Gastroesophageal sphincter (tissue), 4 donors: ENCODE results near the gene ZNF335. TPM values are rescaled to one million over a fixed set of nuclear protein-coding genes. Genes with fewer than 3 reads are reported as not detected.
"Not testable (repeated sequence)": the region's sequence is repeated elsewhere in the genome, so short reads cannot be mapped to it uniquely, and the experiment has no call there.

Experiments
- ATAC-seq: fragments of 150-250 bp; one replicate; pipeline ENCODE4 v1.9.1; 2016; ENCODE audit warnings: mild to moderate bottlenecking, moderate library complexity
- H3K27ac ChIP-seq, 4 donors: fragments of 200-600 bp; sonication (generic) in 3 of 4; 1 replicate in 3 of 4; 2 replicates in 1 of 4; pipeline ENCODE4 v1.5.1; 2016 to 2019
- H3K27me3 ChIP-seq: fragments of 200-600 bp; sonication (generic); one replicate; pipeline ENCODE4 v1.5.1; 2019
- H3K36me3 ChIP-seq, 2 donors: fragments of 200-600 bp; sonication (generic); one replicate each; pipeline ENCODE4 v1.5.1; 2019; ENCODE audit warnings: control low read depth in 1 of 2
- H3K4me1 ChIP-seq, 3 donors: fragments of 200-600 bp; sonication (generic); 1 replicate in 2 of 3; 2 replicates in 1 of 3; pipeline ENCODE4 v1.5.1; 2016 to 2019; ENCODE audit warnings: control low read depth in 2 of 3
- H3K4me3 ChIP-seq, 2 donors: fragments of 200-600 bp; sonication (generic); one replicate each; pipeline ENCODE4 v1.5.1; 2019; ENCODE audit warnings: mild to moderate bottlenecking in 1 of 2, moderate library complexity in 1 of 2
- H3K9me3 ChIP-seq, 3 donors: fragments of 200-600 bp; sonication (generic); one replicate each; pipeline ENCODE4 v1.5.1; 2017 to 2019; ENCODE audit warnings: control low read depth in 2 of 3
- EP300 ChIP-seq: sonication (generic); formaldehyde crosslinking; IDR thresholded peaks from one replicate; pipeline ENCODE4 v1.6.1; 2017; ENCODE audit warnings: antibody characterized with exemption, mild to moderate bottlenecking
- POLR2A ChIP-seq, 2 donors: fragments of 450-650 bp; IDR thresholded peaks; one replicate each; pipeline ENCODE4 v1.6.1; 2017; ENCODE audit warnings: antibody characterized with exemption in 2 of 2, mild to moderate bottlenecking in 2 of 2, moderate library complexity in 1 of 2
- POLR2AphosphoS5 ChIP-seq: sonication (generic); formaldehyde crosslinking; IDR thresholded peaks from one replicate; pipeline ENCODE4 v1.6.1; 2017; ENCODE audit warnings: antibody characterized with exemption
- WGBS, 2 donors: methylation state at CpG; one replicate each; pipeline ENCODE4 v1.1.5; 2018; ENCODE audit warnings: low coverage in 1 of 2; 5-methylcytosine and 5-hydroxymethylcytosine counted together
- total RNA-seq, 4 donors: library from RNA; depleted of rRNA; stranded (reverse); fragments of >200 nt; gene quantifications; one replicate each; pipeline ENCODE4 v1.1.0, GENCODE V29; 2016
- TF ChIP-seq, protein P1 (sequence below), 4 experiments: fragments of 200-600 bp in 2 of 4; fragments of 450-650 bp in 2 of 4; sonication (generic) in 1 of 4; IDR thresholded peaks; one replicate each; pipeline ENCODE4 v1.5.1; 2017 to 2019; ENCODE audit warnings: antibody characterized with exemption in 4 of 4, mild to moderate bottlenecking in 2 of 4, moderate library complexity in 2 of 4

ZNF335 gene
- total RNA-seq, 4 donors from 2014 or later: 7.5 to 17.9 (median 16.5) TPM

DNA sequence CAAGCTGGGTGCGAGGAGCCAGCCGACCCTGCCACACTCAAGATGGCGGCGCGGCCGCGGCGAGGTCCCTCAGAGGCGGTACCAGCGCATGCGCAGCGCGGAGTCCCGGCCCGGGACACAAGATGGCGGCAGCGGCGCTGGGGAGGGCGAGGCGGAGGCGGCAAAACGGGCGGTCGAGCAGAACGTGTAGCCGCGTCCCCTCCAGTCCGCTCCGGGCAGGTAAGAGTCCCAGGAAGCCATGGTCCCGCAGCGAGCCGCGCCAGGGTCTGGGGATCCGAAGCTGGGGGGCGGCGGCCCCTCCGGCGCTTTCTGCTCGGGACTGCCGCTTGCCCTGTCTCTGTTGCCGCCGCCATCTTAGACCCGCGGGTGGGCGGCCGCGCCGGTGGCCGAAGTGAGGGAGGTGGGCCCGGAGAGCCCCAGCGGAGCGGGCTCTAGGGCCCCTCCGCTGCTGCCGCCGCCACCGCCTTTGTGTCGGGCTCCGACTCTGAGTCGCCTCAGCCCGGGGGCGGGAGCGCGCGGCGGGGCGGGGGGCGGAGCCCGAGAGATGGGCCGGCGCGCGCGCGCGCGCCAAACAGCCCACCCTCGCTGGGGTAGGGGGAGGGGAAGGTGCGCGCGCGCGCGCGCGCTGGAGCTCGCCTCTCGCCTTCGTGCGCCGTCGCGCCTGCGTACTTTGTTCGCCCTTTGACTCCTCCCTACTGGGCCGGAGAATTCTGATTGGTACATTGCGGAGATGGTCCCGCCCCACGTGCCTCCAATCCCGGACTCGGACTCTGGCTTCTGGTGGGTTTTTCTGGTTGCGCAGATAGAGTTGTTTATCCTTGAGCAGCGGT lies 37.2 kb downstream of the ZNF335 start, which contains the start of gene PCIF1:
Gene PCIF1, plus strand, starts transcription at position 98 of the 830 bp plus-strand sequence. CDS start 4,317 bp downstream, outside the sequence.
- TF ChIP-seq, protein P1, sequence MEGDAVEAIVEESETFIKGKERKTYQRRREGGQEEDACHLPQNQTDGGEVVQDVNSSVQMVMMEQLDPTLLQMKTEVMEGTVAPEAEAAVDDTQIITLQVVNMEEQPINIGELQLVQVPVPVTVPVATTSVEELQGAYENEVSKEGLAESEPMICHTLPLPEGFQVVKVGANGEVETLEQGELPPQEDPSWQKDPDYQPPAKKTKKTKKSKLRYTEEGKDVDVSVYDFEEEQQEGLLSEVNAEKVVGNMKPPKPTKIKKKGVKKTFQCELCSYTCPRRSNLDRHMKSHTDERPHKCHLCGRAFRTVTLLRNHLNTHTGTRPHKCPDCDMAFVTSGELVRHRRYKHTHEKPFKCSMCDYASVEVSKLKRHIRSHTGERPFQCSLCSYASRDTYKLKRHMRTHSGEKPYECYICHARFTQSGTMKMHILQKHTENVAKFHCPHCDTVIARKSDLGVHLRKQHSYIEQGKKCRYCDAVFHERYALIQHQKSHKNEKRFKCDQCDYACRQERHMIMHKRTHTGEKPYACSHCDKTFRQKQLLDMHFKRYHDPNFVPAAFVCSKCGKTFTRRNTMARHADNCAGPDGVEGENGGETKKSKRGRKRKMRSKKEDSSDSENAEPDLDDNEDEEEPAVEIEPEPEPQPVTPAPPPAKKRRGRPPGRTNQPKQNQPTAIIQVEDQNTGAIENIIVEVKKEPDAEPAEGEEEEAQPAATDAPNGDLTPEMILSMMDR (IDR thresholded peaks at IDR 0.05): peak in 2 of 4 experiments; percentile 12 to 19
- peak; percentile 100 for TF ChIP-seq POLR2AphosphoS5
- TF ChIP-seq EP300: no peak
- TF ChIP-seq POLR2A (IDR thresholded peaks at IDR 0.05): peak; percentile 96 to 98
- H3K27ac ChIP-seq: peak within 1 kb of the TSS; percentile 97 to 100 (median 98)
- 0% methylated on average over 5 of the region's 102 CpGs; no CpG with 5 or more reads in 1 of the 2 donors for WGBS, 2 donors

DNA sequence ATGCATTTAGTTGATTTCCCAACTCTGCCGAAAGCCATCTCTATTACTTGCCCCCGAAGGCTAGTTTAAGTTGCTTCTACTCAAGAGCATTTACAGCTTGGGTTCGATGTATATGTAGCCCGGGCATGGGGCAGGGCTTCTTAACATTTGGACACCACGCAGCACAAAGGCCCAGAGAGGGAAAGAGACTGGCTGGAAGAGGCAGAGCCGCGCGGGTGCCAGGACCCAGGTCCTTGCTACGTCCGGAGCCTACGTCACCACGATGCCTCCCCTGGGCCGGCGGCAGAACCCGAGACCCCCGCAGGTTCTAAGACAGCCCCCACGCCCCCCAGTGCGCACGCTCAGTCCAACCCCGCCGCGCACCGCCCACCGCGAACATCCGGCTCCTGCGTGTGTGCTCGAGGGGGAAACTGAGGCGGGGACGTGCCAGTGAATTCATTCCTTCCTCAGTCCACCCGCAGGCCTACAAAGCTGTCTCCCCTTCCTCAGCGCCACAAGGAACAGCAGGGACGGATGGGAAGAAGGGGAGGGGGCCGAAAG lies 37.9 kb downstream of the ZNF335 start:
- TF ChIP-seq POLR2AphosphoS5 (no peak), EP300 (no peak), POLR2A (IDR thresholded peaks at IDR 0.05) (no peak)
- TF ChIP-seq, protein P1 (IDR thresholded peaks at IDR 0.05): no peak
- no CpG with 5 or more reads among the region's 34 CpGs for WGBS, 2 donors
- Histone ChIP-seq H3K9me3 (no peaks in the 10 kb centered on the region), H3K36me3 (peaks cover 0 to 21% of the 10 kb centered on the region in 2 donors), H3K4me1 (peaks cover 0 to 44% (median 7%) of the 10 kb centered on the region in 3 donors), H3K4me3 (peak overlapping the region; percentile 72 to 87), H3K27ac (peak overlapping the region; percentile 97 to 100 (median 98)), H3K27me3 (no peaks in the 10 kb centered on the region)
- ATAC-seq: peak; percentile 27

More for the DNA sequence above, 37.2 kb downstream of the ZNF335 start, which contains the start of gene PCIF1:
- ATAC-seq: peak; percentile 94
- no peaks in the 10 kb centered on the region for H3K27me3 ChIP-seq
- H3K36me3 ChIP-seq: peaks cover 0 to 28% of the 10 kb centered on the region in 2 donors
- no peaks in the 10 kb centered on the region for H3K9me3 ChIP-seq
- peak within 1 kb of the TSS; percentile 72 to 87 for H3K4me3 ChIP-seq
- peaks cover 0 to 44% (median 7%) of the 10 kb centered on the region in 3 donors for H3K4me1 ChIP-seq

DNA sequence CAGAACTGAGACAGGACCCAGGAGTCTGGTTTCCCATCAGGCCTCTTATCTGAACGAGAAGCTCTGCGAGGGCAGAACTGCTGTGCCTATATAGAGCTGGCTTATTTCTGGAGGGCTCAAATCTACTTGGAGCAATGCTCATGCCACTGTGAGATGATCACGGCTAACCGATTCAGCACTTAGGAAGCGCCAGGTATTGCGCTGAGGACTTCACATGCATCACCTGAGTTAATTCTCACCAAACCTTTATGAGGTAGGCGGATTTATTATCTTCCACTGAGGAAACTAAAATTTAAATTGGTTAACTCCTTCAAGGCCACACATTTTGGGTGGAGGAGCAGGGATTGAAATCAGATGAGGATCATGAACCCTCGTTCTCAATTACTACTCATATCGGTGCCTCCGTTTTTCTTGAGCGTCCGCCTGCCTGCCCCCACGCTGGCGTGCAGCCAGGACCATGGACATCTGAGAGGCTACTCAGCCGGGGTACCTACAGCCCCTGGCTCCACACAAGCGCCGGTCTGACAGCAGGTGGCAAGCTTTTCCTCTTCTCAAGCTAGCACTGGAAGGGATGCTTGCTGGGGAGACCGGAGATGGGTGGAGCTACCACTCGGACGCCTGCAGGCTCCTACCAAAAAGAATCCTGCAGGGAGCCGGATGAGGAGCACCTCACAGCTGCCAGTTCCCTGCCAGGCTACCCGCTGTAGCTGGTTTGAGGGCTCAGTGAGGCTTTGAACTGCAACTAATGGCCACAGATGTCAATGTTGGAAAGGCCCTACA lies 38.5 kb downstream of the ZNF335 start:
- peaks cover 0 to 15% of the 10 kb centered on the region in 2 donors for H3K36me3 ChIP-seq
- H3K27ac ChIP-seq: peak overlapping the region; percentile 97 to 100 (median 98)
- TF ChIP-seq EP300 (no peak), POLR2AphosphoS5 (no peak), POLR2A (IDR thresholded peaks at IDR 0.05) (no peak)
- TF ChIP-seq, protein P1 (IDR thresholded peaks at IDR 0.05): peak in 3 of 4 experiments; percentile 26 to 43 (median 32)
- peak overlapping the region; percentile 72 to 87 for H3K4me3 ChIP-seq
- WGBS, 2 donors: 12 to 69% methylated on average over 5 to 11 of the region's 22 CpGs
- H3K4me1 ChIP-seq: peaks cover 0 to 41% (median 7%) of the 10 kb centered on the region in 3 donors
- H3K9me3 ChIP-seq: no peaks in the 10 kb centered on the region
- ATAC-seq: no peak
- H3K27me3 ChIP-seq: no peaks in the 10 kb centered on the region

DNA sequence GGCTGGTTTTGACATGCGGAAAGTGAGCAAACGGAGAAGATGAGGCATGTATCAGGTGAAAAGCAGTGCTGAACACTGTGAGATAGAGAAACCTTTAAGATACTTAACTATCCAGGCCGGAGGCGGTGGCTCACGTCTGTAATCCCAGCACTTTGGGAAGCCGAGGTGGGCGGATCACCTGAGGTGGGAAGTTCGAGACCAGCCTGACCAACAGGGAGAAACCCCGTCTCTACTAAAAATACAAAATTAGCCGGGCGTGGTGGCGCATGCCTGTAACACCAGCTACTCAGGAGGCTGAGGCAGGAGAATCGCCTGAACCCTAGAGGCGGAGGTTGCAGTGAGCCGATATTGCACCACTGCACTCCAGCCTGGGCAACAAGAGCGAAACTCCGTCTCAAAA lies 40.3 kb downstream of the ZNF335 start:
- not testable (repeated sequence) for H3K27ac ChIP-seq, ATAC-seq, H3K27me3 ChIP-seq, H3K36me3 ChIP-seq, H3K4me3 ChIP-seq, H3K9me3 ChIP-seq
- 86 to 87% methylated on average over 9 to 10 of the region's 17 CpGs for WGBS, 2 donors
- H3K4me1 ChIP-seq: peaks cover 0 to 26% (median 7%) of the 10 kb centered on the region in 3 donors
